ENCODE measurements around the gene GADD45A. TPM values are rescaled to one million over a fixed set of nuclear protein-coding genes. Genes with fewer than 3 reads are reported as not detected.

Gene GADD45A
- polyA plus RNA-seq, 1 of the 3 experiments (the other 2 are of a cell fraction): 164 TPM

- no peaks in the 10 kb centered on the region for H3K9me3 ChIP-seq
- H3K4me2 ChIP-seq: peak overlapping the region; percentile 49; the same call in 1 of the 2 replicates
- ChIA-PET CTCF (interaction anchor here (1.0 to 4.0 kb wide), 3 partner anchors 10 to 161 kb away, joined by 3 to 14 read pairs (median 6); no protein-coding TSS in a partner anchor), POLR2A (no interaction called here)
- no peak overlapping the region for H2AFZ ChIP-seq (ENCODE audit: low read depth)
- TF ChIP-seq PBX3 (IDR thresholded peaks at IDR 0.05): peak; percentile 44
- TF ChIP-seq SIN3A (IDR thresholded peaks at IDR 0.05; ENCODE audit: borderline replicate concordance, low read depth, low read length): no peak
- H3K27ac ChIP-seq (ENCODE audit: low read depth in 2 of 2, low read length in 1 of 2): peak overlapping the region; percentile 83 to 95
- H3K4me1 ChIP-seq (ENCODE audit: control insufficient read depth in 1 of 2, insufficient read depth in 2 of 2, low read depth in 1 of 2, low read length in 1 of 2): peaks cover 39 to 52% of the 10 kb centered on the region in 2 experiments
- H3K9me2 ChIP-seq: no peaks in the 10 kb centered on the region
- no peaks in the 10 kb centered on the region for H3K27me3 ChIP-seq (ENCODE audit: insufficient read depth)
- DNase-seq: no peak
- H3K36me3 ChIP-seq (replicated peaks in 1 of 2; ENCODE audit: control insufficient read depth in 1 of 2, insufficient read depth in 2 of 2, low read length in 1 of 2): no peaks in the 10 kb centered on the region
- H4K20me1 ChIP-seq (ENCODE audit: insufficient read depth): no peaks in the 10 kb centered on the region
- peaks cover 51% of the 10 kb centered on the region for H3K79me2 ChIP-seq (ENCODE audit: insufficient read depth)
- 76% methylated on average over 4 of the region's 4 CpGs for WGBS (ENCODE audit: low lambda C conversion rate)
- no peak overlapping the region for H3K4me3 ChIP-seq (ENCODE audit: low read depth in 2 of 2, low read length in 1 of 2)
- H3K9ac ChIP-seq: no peak overlapping the region
- peaks cover 42% of the 10 kb centered on the region for H3F3A ChIP-seq (replicated peaks; ENCODE audit: insufficient read depth)
Observed at GRCh38 chr1:67722292-67722944, 37.4 kb downstream of the GADD45A start.

- Histone ChIP-seq H3K9ac (no peak overlapping the region), H4K20me1 (ENCODE audit: insufficient read depth) (no peaks in the 10 kb centered on the region), H3K79me2 (ENCODE audit: insufficient read depth) (peaks cover 50% of the 10 kb centered on the region), H3F3A (replicated peaks; ENCODE audit: insufficient read depth) (peaks cover 42% of the 10 kb centered on the region), H3K9me2 (no peaks in the 10 kb centered on the region), H3K4me3 (ENCODE audit: low read depth in 2 of 2, low read length in 1 of 2) (no peak overlapping the region), H3K4me2 (peak overlapping the region; percentile 49), H3K36me3 (replicated peaks in 1 of 2; ENCODE audit: control insufficient read depth in 1 of 2, insufficient read depth in 2 of 2, low read length in 1 of 2) (no peaks in the 10 kb centered on the region), H3K27ac (ENCODE audit: low read depth in 2 of 2, low read length in 1 of 2) (peak overlapping the region; percentile 83 to 95), H3K9me3 (no peaks in the 10 kb centered on the region), H3K27me3 (ENCODE audit: insufficient read depth) (no peaks in the 10 kb centered on the region), H3K4me1 (ENCODE audit: control insufficient read depth in 1 of 2, insufficient read depth in 2 of 2, low read depth in 1 of 2, low read length in 1 of 2) (peaks cover 39 to 45% of the 10 kb centered on the region in 2 experiments), H2AFZ (ENCODE audit: low read depth) (no peak overlapping the region)
- DNase-seq: no peak
- TF ChIP-seq PBX3 (IDR thresholded peaks at IDR 0.05) (0 out of 2 replicates have a peak, but pooled peaks have one; percentile 7), FOXJ3 (CRISPR knock-in tag; IDR thresholded peaks at IDR 0.05) (no peak)
- TF ChIP-seq, protein P1, sequence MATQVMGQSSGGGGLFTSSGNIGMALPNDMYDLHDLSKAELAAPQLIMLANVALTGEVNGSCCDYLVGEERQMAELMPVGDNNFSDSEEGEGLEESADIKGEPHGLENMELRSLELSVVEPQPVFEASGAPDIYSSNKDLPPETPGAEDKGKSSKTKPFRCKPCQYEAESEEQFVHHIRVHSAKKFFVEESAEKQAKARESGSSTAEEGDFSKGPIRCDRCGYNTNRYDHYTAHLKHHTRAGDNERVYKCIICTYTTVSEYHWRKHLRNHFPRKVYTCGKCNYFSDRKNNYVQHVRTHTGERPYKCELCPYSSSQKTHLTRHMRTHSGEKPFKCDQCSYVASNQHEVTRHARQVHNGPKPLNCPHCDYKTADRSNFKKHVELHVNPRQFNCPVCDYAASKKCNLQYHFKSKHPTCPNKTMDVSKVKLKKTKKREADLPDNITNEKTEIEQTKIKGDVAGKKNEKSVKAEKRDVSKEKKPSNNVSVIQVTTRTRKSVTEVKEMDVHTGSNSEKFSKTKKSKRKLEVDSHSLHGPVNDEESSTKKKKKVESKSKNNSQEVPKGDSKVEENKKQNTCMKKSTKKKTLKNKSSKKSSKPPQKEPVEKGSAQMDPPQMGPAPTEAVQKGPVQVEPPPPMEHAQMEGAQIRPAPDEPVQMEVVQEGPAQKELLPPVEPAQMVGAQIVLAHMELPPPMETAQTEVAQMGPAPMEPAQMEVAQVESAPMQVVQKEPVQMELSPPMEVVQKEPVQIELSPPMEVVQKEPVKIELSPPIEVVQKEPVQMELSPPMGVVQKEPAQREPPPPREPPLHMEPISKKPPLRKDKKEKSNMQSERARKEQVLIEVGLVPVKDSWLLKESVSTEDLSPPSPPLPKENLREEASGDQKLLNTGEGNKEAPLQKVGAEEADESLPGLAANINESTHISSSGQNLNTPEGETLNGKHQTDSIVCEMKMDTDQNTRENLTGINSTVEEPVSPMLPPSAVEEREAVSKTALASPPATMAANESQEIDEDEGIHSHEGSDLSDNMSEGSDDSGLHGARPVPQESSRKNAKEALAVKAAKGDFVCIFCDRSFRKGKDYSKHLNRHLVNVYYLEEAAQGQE (IDR thresholded peaks at IDR 0.05; ENCODE audit: low read depth, low read length): peak; percentile 28; the same call in 1 of the 2 replicates
- ChIA-PET POLR2A (no interaction called here), CTCF (interaction anchor here (0.9 to 1.0 kb wide), 3 partner anchors 9 to 328 kb away, joined by 3 read pairs; no protein-coding TSS in a partner anchor)
- 57% methylated on average over 1 of the region's 1 CpG for WGBS (ENCODE audit: low lambda C conversion rate)
Observed at GRCh38 chr1:67723126-67723525, 38.1 kb downstream of the GADD45A start.

Measured in SK-N-SH (cell line).